SU-DHL-6 (cell line): Measurements from ENCODE around the gene NOL9.

Experiments used
- EZH2phosphoT487 ChIP-seq: fragments of 200-600 bp; sonication (generic), shearing (Covaris generic); conservative IDR thresholded peaks from 2 replicates; pipeline ENCODE4 v1.6.1; 2018; ENCODE audit warnings: mild to moderate bottlenecking, antibody characterized with exemption, low read length, moderate library complexity, mixed read lengths
- TF ChIP-seq, protein P1 (sequence below): fragments of 200-600 bp; sonication (generic); IDR thresholded peaks from one replicate; pipeline ENCODE4 v1.5.1; 2017; ENCODE audit warnings: antibody characterized with exemption, mild to moderate bottlenecking, low read length, moderate library complexity; ENCODE audit not compliant: insufficient read depth, poor library complexity, severe bottlenecking

DNA sequence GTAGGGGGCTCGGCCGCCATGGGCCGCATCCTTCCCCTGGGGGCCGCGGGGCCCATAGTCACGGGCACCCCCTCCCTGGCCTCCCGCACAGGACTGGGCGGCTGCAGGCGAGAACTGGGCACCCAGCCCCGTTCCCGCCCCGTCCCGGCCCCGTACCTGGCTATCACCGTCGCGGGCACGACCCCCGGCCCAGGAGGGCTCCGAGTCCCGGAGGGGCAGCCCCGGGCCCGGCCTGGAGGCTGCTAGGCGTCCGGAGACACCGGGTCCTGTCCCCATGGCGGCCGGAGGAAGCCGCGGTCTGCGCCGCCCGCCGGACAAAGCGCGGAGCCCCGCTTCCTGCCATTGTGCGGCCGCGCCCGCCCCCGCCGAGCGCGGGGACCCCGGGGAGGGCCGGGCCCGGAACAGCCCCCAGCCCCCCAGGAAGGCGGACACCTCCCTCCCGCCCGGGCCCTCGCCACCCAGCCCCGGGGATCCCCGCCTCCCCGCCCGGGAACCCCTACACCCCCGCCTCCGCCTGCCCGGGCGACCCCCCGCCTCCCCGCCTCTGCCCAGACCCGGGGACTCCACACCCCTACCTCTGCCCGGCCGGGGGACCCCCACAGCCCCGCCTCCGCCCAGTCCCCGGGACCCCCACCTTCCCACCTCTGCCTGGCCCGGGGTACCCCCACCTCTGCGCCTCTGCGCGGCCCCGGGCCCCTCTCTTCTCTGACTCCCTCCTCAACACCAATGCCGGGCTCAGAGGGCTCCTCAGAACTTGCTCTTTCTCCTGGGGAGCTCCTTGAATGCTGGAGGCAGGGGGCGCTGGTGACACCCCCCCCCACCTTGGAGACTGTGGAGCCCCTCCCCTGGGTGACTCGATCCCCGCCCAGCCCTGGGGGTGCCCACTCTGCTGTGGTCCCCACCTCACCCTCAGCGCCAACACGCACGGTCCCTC, 68.9 kb downstream of the NOL9 start:
- TF ChIP-seq, protein P1, sequence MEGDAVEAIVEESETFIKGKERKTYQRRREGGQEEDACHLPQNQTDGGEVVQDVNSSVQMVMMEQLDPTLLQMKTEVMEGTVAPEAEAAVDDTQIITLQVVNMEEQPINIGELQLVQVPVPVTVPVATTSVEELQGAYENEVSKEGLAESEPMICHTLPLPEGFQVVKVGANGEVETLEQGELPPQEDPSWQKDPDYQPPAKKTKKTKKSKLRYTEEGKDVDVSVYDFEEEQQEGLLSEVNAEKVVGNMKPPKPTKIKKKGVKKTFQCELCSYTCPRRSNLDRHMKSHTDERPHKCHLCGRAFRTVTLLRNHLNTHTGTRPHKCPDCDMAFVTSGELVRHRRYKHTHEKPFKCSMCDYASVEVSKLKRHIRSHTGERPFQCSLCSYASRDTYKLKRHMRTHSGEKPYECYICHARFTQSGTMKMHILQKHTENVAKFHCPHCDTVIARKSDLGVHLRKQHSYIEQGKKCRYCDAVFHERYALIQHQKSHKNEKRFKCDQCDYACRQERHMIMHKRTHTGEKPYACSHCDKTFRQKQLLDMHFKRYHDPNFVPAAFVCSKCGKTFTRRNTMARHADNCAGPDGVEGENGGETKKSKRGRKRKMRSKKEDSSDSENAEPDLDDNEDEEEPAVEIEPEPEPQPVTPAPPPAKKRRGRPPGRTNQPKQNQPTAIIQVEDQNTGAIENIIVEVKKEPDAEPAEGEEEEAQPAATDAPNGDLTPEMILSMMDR, result no peak
- TF ChIP-seq EZH2phosphoT487, result no peak
